Measurements from ENCODE around the gene RAE1.

The RAE1 gene

DNA sequence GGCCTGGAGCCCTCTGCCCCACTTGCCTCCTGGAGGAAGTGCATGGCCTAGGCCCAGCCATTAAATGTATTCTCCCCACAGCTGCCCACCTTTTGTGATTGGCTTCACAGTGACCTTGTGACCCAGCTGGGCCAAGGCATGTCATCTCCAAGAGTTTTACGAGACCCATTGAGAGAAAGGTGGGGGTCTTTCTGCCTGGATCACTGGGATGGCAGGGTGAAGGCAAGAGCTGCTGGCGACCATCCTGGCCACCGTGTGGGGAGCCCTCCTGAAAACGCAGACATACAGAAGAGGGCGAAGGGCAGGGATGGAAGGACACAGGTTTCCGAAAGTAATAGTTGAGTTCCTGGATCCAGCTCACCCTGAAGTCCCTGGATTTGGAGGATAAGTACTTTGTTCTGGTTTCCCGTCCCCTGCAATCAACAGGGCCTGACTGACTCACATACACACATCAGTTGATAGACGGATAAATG is 33.7 kb upstream of the RAE1 start:
- Histone ChIP-seq H3K36me3 (no peaks in the 10 kb centered on the region), H3K4me3 (ENCODE audit: low read depth, low read length) (no peak overlapping the region), H3K4me1 (no peaks in the 10 kb centered on the region), H3K9me3 (no peaks in the 10 kb centered on the region), H3K27me3 (peaks cover 9% of the 10 kb centered on the region)
- TF ChIP-seq, protein P1, sequence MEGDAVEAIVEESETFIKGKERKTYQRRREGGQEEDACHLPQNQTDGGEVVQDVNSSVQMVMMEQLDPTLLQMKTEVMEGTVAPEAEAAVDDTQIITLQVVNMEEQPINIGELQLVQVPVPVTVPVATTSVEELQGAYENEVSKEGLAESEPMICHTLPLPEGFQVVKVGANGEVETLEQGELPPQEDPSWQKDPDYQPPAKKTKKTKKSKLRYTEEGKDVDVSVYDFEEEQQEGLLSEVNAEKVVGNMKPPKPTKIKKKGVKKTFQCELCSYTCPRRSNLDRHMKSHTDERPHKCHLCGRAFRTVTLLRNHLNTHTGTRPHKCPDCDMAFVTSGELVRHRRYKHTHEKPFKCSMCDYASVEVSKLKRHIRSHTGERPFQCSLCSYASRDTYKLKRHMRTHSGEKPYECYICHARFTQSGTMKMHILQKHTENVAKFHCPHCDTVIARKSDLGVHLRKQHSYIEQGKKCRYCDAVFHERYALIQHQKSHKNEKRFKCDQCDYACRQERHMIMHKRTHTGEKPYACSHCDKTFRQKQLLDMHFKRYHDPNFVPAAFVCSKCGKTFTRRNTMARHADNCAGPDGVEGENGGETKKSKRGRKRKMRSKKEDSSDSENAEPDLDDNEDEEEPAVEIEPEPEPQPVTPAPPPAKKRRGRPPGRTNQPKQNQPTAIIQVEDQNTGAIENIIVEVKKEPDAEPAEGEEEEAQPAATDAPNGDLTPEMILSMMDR (IDR thresholded peaks at IDR 0.05; ENCODE audit: low read depth, low read length) = no peak
- DNase-seq = no peak

DNA sequence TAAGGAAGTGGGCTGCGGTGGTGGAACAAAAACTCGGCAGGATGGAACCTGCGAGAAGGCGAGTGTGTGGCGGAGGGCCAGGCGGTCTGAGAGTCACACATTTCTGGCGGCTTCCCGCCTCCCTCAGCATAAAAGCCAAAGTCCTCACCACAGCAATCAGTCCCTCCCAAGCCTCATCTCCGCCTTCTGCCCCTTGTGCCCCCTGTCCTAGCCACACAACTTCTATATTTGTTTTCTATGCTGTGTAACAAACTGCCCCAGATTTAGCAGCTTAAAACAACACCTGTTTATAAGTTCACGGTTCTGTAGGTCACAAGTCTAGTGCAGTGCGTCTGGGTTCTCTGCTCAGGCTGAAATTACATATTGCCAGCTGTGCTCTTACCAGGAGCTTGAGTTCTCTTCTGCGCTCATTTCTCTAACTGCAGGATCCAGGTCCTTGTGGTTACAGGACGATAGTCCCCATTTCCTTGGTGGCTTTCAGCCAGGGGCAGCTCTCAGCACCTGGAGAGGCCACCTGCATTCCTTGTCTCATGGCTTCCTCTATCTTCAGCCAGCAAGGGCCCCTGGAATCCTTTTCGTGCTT is 33.2 kb upstream of the RAE1 start:
- TF ChIP-seq, protein P1 (IDR thresholded peaks at IDR 0.05; ENCODE audit: low read depth, low read length) = no peak
- Histone ChIP-seq H3K9me3 (no peaks in the 10 kb centered on the region), H3K4me3 (ENCODE audit: low read depth, low read length) (no peak overlapping the region), H3K36me3 (no peaks in the 10 kb centered on the region), H3K27me3 (peaks cover 9% of the 10 kb centered on the region), H3K4me1 (no peaks in the 10 kb centered on the region)
- DNase-seq = no peak

DNA sequence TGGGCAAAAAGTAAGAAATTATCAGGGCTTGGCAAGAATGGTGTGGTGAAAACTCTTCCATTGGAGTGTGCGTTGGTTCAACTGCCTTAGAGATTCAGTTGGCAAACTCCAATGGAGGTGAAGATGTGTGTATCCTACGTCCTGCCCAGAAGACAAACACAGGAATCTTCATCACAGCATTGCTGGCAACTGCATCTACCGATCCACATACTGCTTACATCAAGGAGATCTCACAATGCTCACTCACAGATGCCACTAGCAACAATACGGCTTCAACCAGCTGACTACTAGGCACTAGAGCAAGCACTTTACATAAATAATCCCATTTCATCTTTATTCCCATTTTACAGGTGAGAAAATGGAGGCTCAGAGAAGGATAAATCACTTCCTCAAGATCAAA is 31.5 kb upstream of the RAE1 start:
- DNase-seq = no peak
- H3K9me3 ChIP-seq = no peaks in the 10 kb centered on the region
- no peaks in the 10 kb centered on the region; the same call in 1 of the 2 replicates for H3K27me3 ChIP-seq
- no peaks in the 10 kb centered on the region for H3K36me3 ChIP-seq
- no peak overlapping the region for H3K4me3 ChIP-seq (ENCODE audit: low read depth, low read length)
- H3K4me1 ChIP-seq = no peaks in the 10 kb centered on the region
- TF ChIP-seq, protein P1 (IDR thresholded peaks at IDR 0.05; ENCODE audit: low read depth, low read length) = no peak

DNA sequence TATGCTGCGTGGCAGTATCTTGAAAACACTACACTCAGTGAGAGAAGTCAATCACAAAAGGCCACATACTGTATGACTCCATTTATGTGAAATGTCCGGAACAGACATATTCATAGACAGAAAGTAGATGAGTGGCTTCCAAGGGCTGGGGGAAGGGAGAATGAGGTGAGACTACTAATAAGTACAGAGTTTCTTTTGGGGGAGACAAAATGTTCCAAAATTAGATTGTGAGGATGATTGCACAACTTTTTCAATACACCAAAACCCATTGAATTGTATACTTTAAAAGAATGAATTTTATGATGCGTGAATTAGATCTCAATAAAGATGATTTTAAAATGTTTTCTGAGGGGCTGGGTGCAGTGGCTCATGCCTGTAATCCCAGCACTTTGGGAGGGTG is 30.7 kb upstream of the RAE1 start:
- H3K36me3 ChIP-seq = no peaks in the 10 kb centered on the region
- H3K27me3 ChIP-seq = no peaks in the 10 kb centered on the region; the same call in 1 of the 2 replicates
- TF ChIP-seq, protein P1 (IDR thresholded peaks at IDR 0.05; ENCODE audit: low read depth, low read length) = no peak
- H3K4me3 ChIP-seq (ENCODE audit: low read depth, low read length) = no peak overlapping the region
- H3K4me1 ChIP-seq = no peaks in the 10 kb centered on the region
- H3K9me3 ChIP-seq = no peaks in the 10 kb centered on the region
- no peak for DNase-seq

DNA sequence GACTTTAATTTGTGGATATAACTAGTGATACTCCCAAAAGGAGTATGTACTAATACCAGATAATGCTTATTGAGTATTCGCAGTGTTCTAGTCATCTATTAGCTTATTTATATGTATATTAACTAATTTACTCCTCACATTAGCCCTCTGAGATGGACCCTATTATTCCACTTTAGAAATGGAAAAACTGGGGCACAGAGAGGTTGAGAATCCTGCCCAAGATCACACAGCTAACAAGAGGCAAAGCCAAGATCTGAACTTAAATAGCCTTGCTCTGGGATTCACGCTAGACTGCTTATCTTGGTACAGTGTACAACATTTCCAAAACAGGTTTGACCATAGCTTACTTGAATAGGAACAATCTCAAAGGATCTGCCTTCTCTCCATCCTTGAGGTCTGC is 29.9 kb upstream of the RAE1 start:
- H3K4me3 ChIP-seq (ENCODE audit: low read depth, low read length) = no peak overlapping the region
- no peaks in the 10 kb centered on the region for H3K36me3 ChIP-seq
- H3K27me3 ChIP-seq = no peaks in the 10 kb centered on the region; the same call in 1 of the 2 replicates
- DNase-seq = no peak
- no peaks in the 10 kb centered on the region for H3K4me1 ChIP-seq
- TF ChIP-seq, protein P1 (IDR thresholded peaks at IDR 0.05; ENCODE audit: low read depth, low read length) = no peak
- no peaks in the 10 kb centered on the region for H3K9me3 ChIP-seq

DNA sequence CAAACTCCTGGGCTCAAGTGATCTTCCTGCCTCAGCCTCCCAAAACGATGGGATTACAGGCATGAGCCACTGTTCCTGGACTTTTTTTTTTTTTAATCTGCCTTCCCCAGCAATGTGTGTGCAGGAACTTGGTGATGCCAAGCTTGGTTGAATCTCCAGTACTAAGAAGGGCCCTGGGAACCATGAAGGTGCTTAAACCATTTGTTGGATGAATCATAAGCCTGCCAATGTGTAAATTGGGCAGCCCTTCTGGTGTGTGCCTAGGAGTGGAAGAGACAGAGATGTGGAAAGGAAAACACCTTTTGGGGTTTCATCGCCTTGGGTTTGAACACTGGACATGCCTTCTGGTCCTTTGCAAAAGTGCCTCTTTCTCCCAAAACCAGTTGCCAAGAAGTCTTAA is 28.6 kb upstream of the RAE1 start:
- no peak overlapping the region for H3K4me3 ChIP-seq (ENCODE audit: low read depth, low read length)
- H3K9me3 ChIP-seq = no peaks in the 10 kb centered on the region
- H3K4me1 ChIP-seq = no peaks in the 10 kb centered on the region
- no peaks in the 10 kb centered on the region for H3K36me3 ChIP-seq
- TF ChIP-seq, protein P1 (IDR thresholded peaks at IDR 0.05; ENCODE audit: low read depth, low read length) = no peak
- no peaks in the 10 kb centered on the region; the same call in 1 of the 2 replicates for H3K27me3 ChIP-seq
- DNase-seq = no peak

Measured in BE2C (cell line).